ES-I3 (cell line): ENCODE results near the gene HHAT.

Source experiments
- H3K36me3 ChIP-seq: 2 replicates; pipeline ENCODE4 v1.6.1; 2013; ENCODE audit warnings: mild to moderate bottlenecking, low read length, control low read depth, moderate library complexity; ENCODE audit not compliant: insufficient read depth
- H3K4me1 ChIP-seq: 2 replicates; pipeline ENCODE4 v1.6.1; 2013; ENCODE audit warnings: mild to moderate bottlenecking, control low read depth, low read length; ENCODE audit not compliant: insufficient read depth
- H3K9ac ChIP-seq: 2 replicates; pipeline ENCODE4 v1.6.1; 2013; ENCODE audit warnings: low read depth, mild to moderate bottlenecking, low read length, moderate library complexity
- H3K9me3 ChIP-seq: 2 replicates; pipeline ENCODE4 v1.6.1; 2013; ENCODE audit warnings: mild to moderate bottlenecking, low read length, moderate library complexity; ENCODE audit not compliant: control insufficient read depth, insufficient read depth

HHAT gene

DNA sequence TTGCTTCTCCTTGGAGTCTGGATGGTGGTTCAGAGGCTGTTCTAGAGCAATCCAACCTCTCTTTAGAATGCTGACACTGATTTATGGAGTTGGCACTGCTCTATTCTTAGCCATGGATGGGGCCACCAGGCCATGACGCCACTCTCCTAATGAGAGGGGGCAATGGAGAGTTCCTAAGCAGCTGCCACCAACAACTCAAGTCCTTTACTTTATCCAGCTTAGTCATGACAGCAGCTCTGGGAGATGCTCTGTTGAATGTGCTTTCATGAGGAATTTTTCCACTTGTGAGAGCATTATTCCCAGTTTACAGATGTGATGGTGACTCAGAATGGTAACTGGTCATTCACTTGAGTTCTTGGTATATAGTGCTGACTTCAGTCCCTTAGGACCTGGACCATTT, 366.3 kb downstream of the HHAT start:
- no peaks in the 10 kb centered on the region for H3K4me1 ChIP-seq
- no peaks in the 10 kb centered on the region for H3K36me3 ChIP-seq
- H3K9ac ChIP-seq = no peak overlapping the region
- H3K9me3 ChIP-seq = no peaks in the 10 kb centered on the region

GRCh38 chr1:210696709-210697108, 368.0 kb downstream of the HHAT start:
- Histone ChIP-seq H3K9ac (no peak overlapping the region), H3K36me3 (no peaks in the 10 kb centered on the region), H3K4me1 (no peaks in the 10 kb centered on the region), H3K9me3 (no peaks in the 10 kb centered on the region)

GRCh38 chr1:210697185-210697584, 368.5 kb downstream of the HHAT start:
- no peak overlapping the region for H3K9ac ChIP-seq
- H3K4me1 ChIP-seq = no peaks in the 10 kb centered on the region
- no peaks in the 10 kb centered on the region for H3K9me3 ChIP-seq
- no peaks in the 10 kb centered on the region for H3K36me3 ChIP-seq

DNA sequence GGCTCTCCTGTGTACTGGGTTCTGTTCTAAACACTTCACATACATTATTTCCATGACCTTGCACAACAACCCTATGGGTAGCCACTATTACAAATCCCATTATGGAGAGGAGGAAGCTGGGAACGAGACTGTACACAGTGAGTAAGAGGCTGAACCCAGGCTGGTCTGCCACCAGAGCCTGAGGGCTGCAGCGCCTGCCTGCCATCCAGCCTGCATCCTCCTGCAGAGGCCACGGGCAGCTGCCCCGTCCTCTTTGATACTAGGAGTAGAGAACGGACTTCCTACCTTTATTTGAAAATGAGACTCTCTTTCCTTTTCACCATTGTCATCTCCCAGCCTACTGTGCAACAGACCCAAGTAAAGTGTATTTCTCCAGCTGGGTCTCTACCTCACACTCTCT, 370.0 kb downstream of the HHAT start:
- Histone ChIP-seq H3K36me3 (no peaks in the 10 kb centered on the region), H3K9ac (no peak overlapping the region), H3K9me3 (no peaks in the 10 kb centered on the region), H3K4me1 (no peaks in the 10 kb centered on the region)

DNA sequence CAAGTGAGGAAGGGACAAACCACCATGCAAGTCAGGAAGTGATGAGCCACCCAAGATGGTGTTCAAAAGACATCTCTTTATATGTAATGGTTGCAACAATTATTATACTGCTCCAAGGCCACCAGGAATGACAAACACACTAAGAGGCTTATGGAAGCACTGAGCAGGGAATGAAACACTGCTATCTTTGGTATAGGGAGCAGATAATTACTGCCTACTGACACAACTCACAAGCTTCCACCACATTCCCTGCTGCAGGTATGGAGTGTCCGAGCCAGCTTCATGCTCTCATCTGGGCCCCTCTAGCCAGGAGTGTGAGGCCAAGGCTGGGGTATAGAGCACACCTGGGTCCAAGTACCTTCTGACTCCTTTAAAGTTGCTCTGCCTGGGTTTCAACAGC, 371.4 kb downstream of the HHAT start:
- no peak overlapping the region for H3K9ac ChIP-seq
- no peaks in the 10 kb centered on the region for H3K4me1 ChIP-seq
- H3K9me3 ChIP-seq = no peaks in the 10 kb centered on the region
- no peaks in the 10 kb centered on the region for H3K36me3 ChIP-seq

DNA sequence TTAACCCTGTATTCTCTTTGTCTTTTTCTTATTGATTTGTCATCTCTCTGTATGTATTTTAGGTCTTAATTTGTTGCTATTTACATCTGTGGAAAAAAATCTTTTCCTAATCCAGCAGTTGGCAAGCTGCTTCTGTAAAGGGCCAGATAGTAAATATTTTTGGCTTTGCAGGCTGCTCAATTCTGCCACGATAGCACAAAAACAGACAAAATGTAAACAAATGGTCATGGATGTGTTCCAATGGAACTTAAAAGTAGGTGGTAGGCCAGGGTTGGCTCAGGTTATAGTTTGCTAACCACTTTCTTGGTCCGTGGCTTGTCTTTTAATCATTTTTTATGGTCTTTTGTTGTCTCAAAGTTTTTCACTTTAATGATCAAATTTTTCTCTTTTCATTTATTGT, 371.8 kb downstream of the HHAT start:
- Histone ChIP-seq H3K9ac (no peak overlapping the region), H3K4me1 (no peaks in the 10 kb centered on the region), H3K9me3 (no peaks in the 10 kb centered on the region), H3K36me3 (no peaks in the 10 kb centered on the region)

DNA sequence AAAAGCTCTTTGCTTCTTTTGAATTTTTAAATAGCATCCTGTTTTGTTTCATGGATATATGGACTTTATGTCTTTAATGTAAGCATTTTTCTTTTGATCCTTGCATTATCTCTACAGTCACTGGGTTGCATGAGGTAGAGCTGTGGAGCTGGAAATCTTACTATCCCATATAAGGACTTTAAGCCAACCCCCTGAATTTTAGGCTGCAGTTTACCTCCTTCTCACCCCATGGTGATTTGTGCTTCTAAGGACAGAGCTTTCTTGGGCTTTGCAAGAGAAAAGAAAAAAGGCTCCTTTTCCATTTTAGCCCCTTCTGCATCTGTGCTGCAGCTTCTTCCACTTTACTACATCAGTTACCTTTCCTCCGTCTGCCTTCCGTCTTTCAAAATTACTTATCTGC, 373.8 kb downstream of the HHAT start:
- no peaks in the 10 kb centered on the region for H3K36me3 ChIP-seq
- H3K9ac ChIP-seq = no peak overlapping the region
- H3K9me3 ChIP-seq = no peaks in the 10 kb centered on the region
- H3K4me1 ChIP-seq = no peaks in the 10 kb centered on the region

DNA sequence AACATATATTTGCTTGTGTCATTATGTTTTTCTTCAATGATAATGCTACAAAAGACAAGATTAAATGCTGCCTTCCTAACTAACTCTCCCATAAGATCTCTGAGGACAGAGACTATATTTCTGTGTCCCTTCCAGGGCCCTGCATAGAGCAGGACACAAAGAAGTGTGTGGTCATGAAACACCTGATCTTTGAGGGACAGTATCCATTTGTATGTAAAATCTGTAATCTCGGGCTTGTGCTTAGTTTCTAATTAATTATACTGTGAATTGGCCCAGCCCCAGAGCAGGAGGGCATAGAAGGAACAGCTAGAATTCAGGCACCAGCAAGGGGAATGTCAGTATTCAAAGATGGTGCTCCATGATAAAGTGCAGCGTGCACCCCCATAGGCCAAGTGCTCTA, 374.9 kb downstream of the HHAT start:
- no peak overlapping the region for H3K9ac ChIP-seq
- H3K4me1 ChIP-seq = no peaks in the 10 kb centered on the region
- no peaks in the 10 kb centered on the region for H3K36me3 ChIP-seq
- no peaks in the 10 kb centered on the region for H3K9me3 ChIP-seq

GRCh38 chr1:210705086-210705485, 376.4 kb downstream of the HHAT start:
- H3K9me3 ChIP-seq = no peaks in the 10 kb centered on the region
- H3K9ac ChIP-seq = no peak overlapping the region
- H3K4me1 ChIP-seq = no peaks in the 10 kb centered on the region
- H3K36me3 ChIP-seq = no peaks in the 10 kb centered on the region

- Histone ChIP-seq H3K4me1 (no peaks in the 10 kb centered on the region), H3K9me3 (no peaks in the 10 kb centered on the region), H3K36me3 (no peaks in the 10 kb centered on the region), H3K9ac (no peak overlapping the region)
Observed at GRCh38 chr1:210706246-210706645, 377.5 kb downstream of the HHAT start.

DNA sequence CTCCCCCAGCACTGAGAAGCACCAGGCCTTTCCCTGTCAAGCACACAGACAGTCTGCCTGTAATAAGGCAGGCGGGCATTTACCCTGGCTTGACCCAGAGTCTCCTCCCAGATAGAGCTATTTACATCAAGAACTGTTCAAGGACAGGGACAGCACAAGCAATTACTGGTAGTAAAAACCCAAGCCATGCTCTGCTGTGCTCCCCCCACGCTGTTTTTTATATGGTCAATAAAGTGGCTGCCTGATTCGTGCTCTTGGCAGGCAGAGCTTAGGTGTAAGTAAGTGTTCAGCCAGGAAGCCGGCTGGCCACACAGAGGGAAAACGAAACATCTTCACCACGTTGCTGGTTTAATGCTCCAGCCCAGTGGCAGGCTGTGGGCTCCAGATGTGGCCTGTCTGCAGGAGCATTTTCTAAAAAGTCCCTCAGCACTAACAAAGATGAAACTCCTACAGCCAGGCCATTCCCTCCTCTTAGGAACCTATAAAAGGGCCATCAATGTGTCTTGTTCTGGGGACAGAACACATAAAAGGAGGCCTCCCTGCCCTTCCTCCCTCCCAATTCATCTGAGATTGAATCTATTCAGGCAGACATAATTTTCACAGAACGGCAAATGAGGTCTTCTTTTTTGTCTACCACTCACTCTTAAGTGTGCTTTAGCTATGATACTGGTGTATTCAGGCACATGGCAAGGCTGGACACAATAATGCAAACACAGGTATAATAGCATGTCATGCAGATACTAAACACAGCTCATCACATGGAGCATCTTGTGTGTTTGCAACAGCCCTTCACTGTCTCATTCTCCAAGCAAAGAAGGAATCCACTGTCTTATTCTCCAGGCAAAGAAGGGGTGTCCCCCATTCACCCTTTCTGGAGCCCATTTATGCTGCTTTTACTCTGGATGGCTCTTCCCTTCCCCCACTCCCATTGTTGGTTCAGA, 378.9 kb downstream of the HHAT start:
- H3K9ac ChIP-seq = no peak overlapping the region
- no peaks in the 10 kb centered on the region for H3K4me1 ChIP-seq
- H3K36me3 ChIP-seq = no peaks in the 10 kb centered on the region
- H3K9me3 ChIP-seq = no peaks in the 10 kb centered on the region

DNA sequence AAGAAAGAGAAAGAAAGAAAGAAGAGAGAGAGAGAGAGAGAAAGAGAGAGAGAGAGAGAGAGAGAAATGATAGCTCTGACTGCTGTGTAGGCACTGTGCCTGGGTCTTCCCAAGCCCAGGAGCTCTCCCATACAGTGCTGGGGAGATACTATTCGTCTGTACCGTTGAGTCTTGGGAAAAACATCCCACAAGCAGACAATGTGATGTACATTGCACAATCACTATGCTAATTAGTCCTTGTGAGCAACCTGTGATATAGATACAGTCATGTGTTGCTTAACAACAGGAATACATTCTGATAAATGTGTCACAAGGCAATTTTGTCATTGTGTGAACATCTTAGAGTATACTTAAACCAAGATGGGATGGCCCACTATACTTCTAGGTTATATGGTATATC, 381.0 kb downstream of the HHAT start:
- no peaks in the 10 kb centered on the region; the same call in 1 of the 2 replicates for H3K36me3 ChIP-seq
- H3K9me3 ChIP-seq = no peaks in the 10 kb centered on the region
- no peak overlapping the region for H3K9ac ChIP-seq
- H3K4me1 ChIP-seq = no peaks in the 10 kb centered on the region

DNA sequence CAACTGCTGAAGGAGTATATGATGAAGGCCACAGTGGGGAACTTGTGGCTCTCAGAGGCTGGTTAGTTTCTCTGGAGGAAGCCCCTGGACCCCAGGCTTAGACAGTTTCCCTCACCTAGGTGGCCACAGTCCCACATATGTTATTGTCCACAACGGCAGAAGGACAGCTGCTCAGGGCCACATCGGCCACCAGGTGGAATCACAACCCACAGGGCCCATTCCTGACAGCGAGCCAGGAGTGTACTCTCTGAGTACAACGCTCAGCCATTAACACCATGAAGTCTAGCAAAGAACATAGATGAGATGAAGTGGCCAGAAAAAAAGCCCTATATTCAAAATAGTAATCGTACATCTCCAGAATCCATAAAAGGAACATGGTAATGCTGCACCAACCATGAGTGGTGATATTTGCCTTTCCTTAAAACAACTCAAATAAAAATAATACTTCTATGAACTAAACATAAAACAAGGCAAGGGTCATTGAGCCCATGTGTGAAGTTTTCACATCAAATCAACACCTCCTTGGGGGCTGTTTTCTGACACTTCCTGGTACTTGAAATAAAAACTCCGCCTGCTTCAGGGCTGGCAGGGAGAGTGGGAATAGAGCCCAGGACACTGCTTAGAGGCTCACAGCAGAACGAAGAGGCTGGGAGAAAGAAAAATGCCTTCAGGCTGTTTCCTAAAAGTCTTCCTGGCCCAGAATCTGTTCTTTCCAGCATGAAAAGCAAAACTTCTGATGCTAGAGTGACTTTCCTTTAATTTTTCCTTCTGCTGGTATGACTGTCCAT, 383.3 kb downstream of the HHAT start:
- H3K9me3 ChIP-seq = no peaks in the 10 kb centered on the region
- no peak overlapping the region for H3K9ac ChIP-seq
- no peaks in the 10 kb centered on the region for H3K4me1 ChIP-seq
- no peaks in the 10 kb centered on the region; the same call in 1 of the 2 replicates for H3K36me3 ChIP-seq

GRCh38 chr1:210715072-210715471, 386.4 kb downstream of the HHAT start:
- Histone ChIP-seq H3K4me1 (no peaks in the 10 kb centered on the region), H3K9me3 (no peaks in the 10 kb centered on the region), H3K9ac (no peak overlapping the region), H3K36me3 (no peaks in the 10 kb centered on the region; the same call in 1 of the 2 replicates)
